A673 (cell line): Measurements from ENCODE around the gene SIX6. TPM values are rescaled to one million over a fixed set of nuclear protein-coding genes. Genes with fewer than 3 reads are reported as not detected.

Experiments used
- BruUV-seq: library from RNA; stranded (reverse); fragments of 400-500 nt; replicated peaks from 2 replicates; lab custom pipeline; 2021; lab: Mats Ljungman, UMichigan
- CTCF ChIA-PET: fragments of 300-600 bp; sonication (Branson Sonifier 250); formaldehyde crosslinking; loops from one replicate; lab custom pipeline; 2022; ENCODE audit warnings: antibody characterized with exemption; lab: Charles Lee
- POLR2A ChIA-PET: fragments of 300-600 bp; sonication (Branson Sonifier 250); formaldehyde crosslinking; loops from one replicate; lab custom pipeline; 2022; ENCODE audit warnings: antibody characterized with exemption; ENCODE audit not compliant: low non-redundant PET; lab: Charles Lee
- DNase-seq: peaks from one replicate; pipeline ENCODE4 v3.0.0-alpha.2; 2015; ENCODE audit warnings: low spot score
- H3K27ac ChIP-seq: fragments of 200-600 bp; sonication (generic); 2 replicates; pipeline ENCODE4 v1.5.1; 2016; ENCODE audit warnings: mixed run types, low read depth, mild to moderate bottlenecking, mixed read lengths, antibody characterized with exemption, low read length; ENCODE audit not compliant: poor library complexity, severe bottlenecking
- H3K27me3 ChIP-seq: fragments of 200-600 bp; sonication (generic); replicated peaks from 2 replicates; pipeline ENCODE4 v1.6.1; 2017; ENCODE audit warnings: mixed run types, low read depth, mild to moderate bottlenecking, mixed read lengths, antibody characterized with exemption, low read length; ENCODE audit not compliant: insufficient read depth, poor library complexity
- H3K36me3 ChIP-seq: fragments of 200-600 bp; sonication (generic); 2 replicates; pipeline ENCODE4 v1.6.1; 2016; ENCODE audit warnings: mixed run types, mild to moderate bottlenecking, mixed read lengths, antibody characterized with exemption, low read length; ENCODE audit not compliant: insufficient read depth, poor library complexity, severe bottlenecking
- H3K4me1 ChIP-seq: fragments of 200-600 bp; sonication (generic); 2 replicates; pipeline ENCODE4 v1.6.1; 2017; ENCODE audit warnings: mixed run types, mild to moderate bottlenecking, mixed read lengths, antibody characterized with exemption, low read length; ENCODE audit not compliant: insufficient read depth, poor library complexity, severe bottlenecking
- H3K4me3 ChIP-seq: fragments of 200-600 bp; sonication (generic); 2 replicates; pipeline ENCODE4 v1.5.1; 2016; ENCODE audit warnings: low read depth, mixed run types, mild to moderate bottlenecking, mixed read lengths, low read length; ENCODE audit not compliant: poor library complexity, severe bottlenecking
- H3K9me3 ChIP-seq: fragments of 200-600 bp; sonication (generic); 2 replicates; pipeline ENCODE4 v1.6.1; 2016; ENCODE audit warnings: mixed run types, low read depth, mild to moderate bottlenecking, mixed read lengths, antibody characterized with exemption, low read length; ENCODE audit not compliant: poor library complexity, severe bottlenecking
- EZH2 ChIP-seq: fragments of 200-600 bp; sonication (generic); IDR thresholded peaks from 2 replicates; pipeline ENCODE4 v1.6.1; 2017; ENCODE audit warnings: borderline replicate concordance, low read depth, mild to moderate bottlenecking, mixed read lengths, antibody characterized with exemption, low read length; ENCODE audit not compliant: poor library complexity, severe bottlenecking
- intact Hi-C: fragments of 100-400 bp; cut with micrococcal nuclease; formaldehyde crosslinking; loops from one replicate; pipeline ENCODE4 v1.10.0; 2022; ENCODE audit not compliant: unreplicated experiment
- total RNA-seq: library from RNA; stranded (reverse); gene quantifications from 2 replicates; pipeline ENCODE4 v1.2.3, GENCODE V29; 2021
- TF ChIP-seq, protein P1 (sequence below): fragments of 300-800, 200-600 bp; sonication (generic); conservative IDR thresholded peaks from 2 replicates; pipeline ENCODE4 v1.5.1; 2017; ENCODE audit warnings: low read depth, mild to moderate bottlenecking, antibody characterized with exemption, low read length, moderate library complexity, mixed read lengths

The SIX6 gene
- total RNA-seq, 1 experiment from 2014 or later: 0.13 TPM

DNA sequence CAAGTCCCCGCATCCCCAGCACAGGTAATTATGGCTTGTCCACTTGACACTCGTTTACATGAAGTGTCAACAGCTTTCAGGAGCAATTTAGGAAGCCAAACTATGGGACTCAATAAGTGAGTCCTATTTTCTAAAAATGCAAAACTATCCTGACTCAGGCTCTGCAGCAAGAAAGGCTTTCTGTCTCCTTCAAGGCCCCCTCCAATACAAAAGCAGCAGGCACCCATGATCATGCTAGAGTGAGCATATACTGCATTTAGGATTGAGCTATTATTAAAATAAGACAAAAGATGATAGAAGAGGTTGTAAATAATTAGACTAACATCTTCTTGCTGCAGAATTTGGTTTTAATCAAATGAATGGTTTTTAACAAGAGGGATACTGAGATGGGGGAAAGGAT is 3.2 kb downstream of the SIX6 start:
- TF ChIP-seq, protein P1, sequence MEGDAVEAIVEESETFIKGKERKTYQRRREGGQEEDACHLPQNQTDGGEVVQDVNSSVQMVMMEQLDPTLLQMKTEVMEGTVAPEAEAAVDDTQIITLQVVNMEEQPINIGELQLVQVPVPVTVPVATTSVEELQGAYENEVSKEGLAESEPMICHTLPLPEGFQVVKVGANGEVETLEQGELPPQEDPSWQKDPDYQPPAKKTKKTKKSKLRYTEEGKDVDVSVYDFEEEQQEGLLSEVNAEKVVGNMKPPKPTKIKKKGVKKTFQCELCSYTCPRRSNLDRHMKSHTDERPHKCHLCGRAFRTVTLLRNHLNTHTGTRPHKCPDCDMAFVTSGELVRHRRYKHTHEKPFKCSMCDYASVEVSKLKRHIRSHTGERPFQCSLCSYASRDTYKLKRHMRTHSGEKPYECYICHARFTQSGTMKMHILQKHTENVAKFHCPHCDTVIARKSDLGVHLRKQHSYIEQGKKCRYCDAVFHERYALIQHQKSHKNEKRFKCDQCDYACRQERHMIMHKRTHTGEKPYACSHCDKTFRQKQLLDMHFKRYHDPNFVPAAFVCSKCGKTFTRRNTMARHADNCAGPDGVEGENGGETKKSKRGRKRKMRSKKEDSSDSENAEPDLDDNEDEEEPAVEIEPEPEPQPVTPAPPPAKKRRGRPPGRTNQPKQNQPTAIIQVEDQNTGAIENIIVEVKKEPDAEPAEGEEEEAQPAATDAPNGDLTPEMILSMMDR: no peak
- TF ChIP-seq EZH2: no peak
- peaks cover 7% of the 10 kb centered on the region for H3K4me1 ChIP-seq
- H3K27me3 ChIP-seq: peaks cover 76% of the 10 kb centered on the region
- H3K4me3 ChIP-seq: no peak overlapping the region
- DNase-seq: no peak
- no peaks in the 10 kb centered on the region for H3K9me3 ChIP-seq
- intact Hi-C loops: no loop called here
- ChIA-PET POLR2A (no interaction called here), CTCF (no interaction called here)
- no TSS peak for BruUV-seq
- H3K36me3 ChIP-seq: no peaks in the 10 kb centered on the region
- no peak overlapping the region for H3K27ac ChIP-seq

DNA sequence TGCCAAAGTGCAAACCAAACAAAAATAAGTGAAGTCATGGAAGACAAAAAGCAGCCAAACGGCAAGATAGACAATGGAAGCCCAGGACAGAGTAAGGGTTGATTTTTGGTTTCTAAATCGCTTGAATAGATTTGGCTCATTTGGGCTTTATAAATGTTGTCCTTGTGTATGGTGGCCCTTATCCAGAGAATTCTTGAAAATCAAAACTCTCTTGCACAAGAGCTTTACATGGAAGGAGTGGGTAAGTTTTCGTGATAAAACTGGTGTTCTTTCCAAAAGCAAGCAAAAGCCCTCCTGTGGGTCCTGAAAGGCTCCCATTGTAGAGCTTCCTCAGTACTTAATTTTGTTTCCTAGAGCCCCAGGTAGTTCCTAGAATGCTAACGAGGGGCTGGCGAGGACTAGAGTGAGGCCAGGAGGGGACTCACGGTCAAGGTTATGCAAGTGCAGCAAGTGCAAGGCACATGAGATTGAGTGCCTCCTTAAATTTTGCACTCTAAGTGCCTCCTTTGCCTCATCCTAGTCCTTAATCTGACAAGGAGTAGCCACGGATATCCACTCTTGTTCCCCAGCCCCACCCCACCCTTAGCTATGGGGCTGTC is 4.1 kb downstream of the SIX6 start:
- peaks cover 7% of the 10 kb centered on the region for H3K4me1 ChIP-seq
- no peak for DNase-seq
- POLR2A ChIA-PET: no interaction called here

DNA sequence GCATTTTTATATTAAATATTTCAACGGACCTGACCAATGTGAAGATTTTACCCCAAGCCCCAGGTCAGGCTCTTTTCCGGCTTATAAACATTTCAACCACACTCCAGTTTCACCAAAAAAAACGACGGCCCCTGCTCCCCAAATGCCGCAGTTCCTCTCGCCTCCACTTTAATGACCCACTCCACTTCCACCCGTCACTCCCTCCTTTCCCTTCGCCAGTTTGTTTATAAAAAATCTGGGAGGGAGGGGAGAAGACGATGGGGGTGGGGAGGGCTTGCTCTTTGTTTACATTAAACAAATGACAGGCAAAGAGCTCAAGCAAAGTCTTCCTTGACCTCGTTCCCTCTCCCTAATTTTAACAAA is 5.4 kb downstream of the SIX6 start:
- CTCF ChIA-PET: no interaction called here
- POLR2A ChIA-PET: interaction anchor here (0.6 kb wide), 1 partner anchor 668 kb away, joined by 6 read pairs; no protein-coding TSS in a partner anchor
- peak; percentile 44 for DNase-seq
- TF ChIP-seq EZH2: no peak
- TF ChIP-seq, protein P1: no peak
- Histone ChIP-seq H3K27ac (no peak overlapping the region), H3K4me1 (no peaks in the 10 kb centered on the region), H3K27me3 (peaks cover 60% of the 10 kb centered on the region), H3K4me3 (peak overlapping the region; percentile 65), H3K36me3 (no peaks in the 10 kb centered on the region), H3K9me3 (no peaks in the 10 kb centered on the region)
- no TSS peak for BruUV-seq
- intact Hi-C loops: no loop called here

More for the DNA sequence above, 4.1 kb downstream of the SIX6 start:
- intact Hi-C loops: no loop called here
- H3K9me3 ChIP-seq: no peaks in the 10 kb centered on the region
- BruUV-seq: no TSS peak
- no peak overlapping the region for H3K27ac ChIP-seq
- CTCF ChIA-PET: no interaction called here
- peaks cover 71% of the 10 kb centered on the region for H3K27me3 ChIP-seq
- no peak for TF ChIP-seq EZH2
- TF ChIP-seq, protein P1: no peak
- H3K4me3 ChIP-seq: no peak overlapping the region
- H3K36me3 ChIP-seq: no peaks in the 10 kb centered on the region
